K562 (cell line): Measurements from ENCODE around the gene PAH. TPM values are rescaled to one million over a fixed set of nuclear protein-coding genes. Genes with fewer than 3 reads are reported as not detected.

Experiments used
- ATF1 ChIP-seq, 2 experiments: fragments of 450-650 bp in 1 of 2; IDR thresholded peaks; 2 replicates each; pipeline ENCODE4 v1.6.1; 2016; ENCODE audit warnings: missing compliant biosample characterization in 1 of 2, missing genetic modification characterization in 1 of 2
- MAFK ChIP-seq: IDR thresholded peaks from 2 replicates; pipeline ENCODE4 v1.6.1; 2011; ENCODE audit warnings: low read length, improper control_type of control experiment
- MECOM ChIP-seq: fragments of 250-450 bp; sonication (Bioruptor Pico); IDR thresholded peaks from 2 replicates; pipeline ENCODE4 v1.8.0; 2022; ENCODE audit warnings: inconsistent platforms
- MED1 ChIP-seq: sonication (generic); formaldehyde crosslinking; IDR thresholded peaks from 2 replicates; pipeline ENCODE4 v1.8.1; 2023; ENCODE audit warnings: missing genetic modification reagents, borderline replicate concordance
- MIER1 ChIP-seq: fragments of 450-650 bp; IDR thresholded peaks from 2 replicates; pipeline ENCODE4 v1.6.1; 2016; ENCODE audit warnings: antibody characterized with exemption, mild to moderate bottlenecking, low read depth
- NFYB ChIP-seq: IDR thresholded peaks from 2 replicates; pipeline ENCODE4 v1.6.1; 2011; ENCODE audit warnings: mild to moderate bottlenecking, moderate library complexity; ENCODE audit not compliant: insufficient read length; ENCODE audit errors: extremely low read depth
- PPARD ChIP-seq: fragments of 250-450 bp; sonication (Bioruptor Pico); IDR thresholded peaks from 2 replicates; pipeline ENCODE4 v1.8.0; 2022; ENCODE audit warnings: inconsistent platforms, mild to moderate bottlenecking, moderate library complexity
- PTRF ChIP-seq: fragments of 450-650 bp; IDR thresholded peaks from 2 replicates; pipeline ENCODE4 v1.6.1; 2016; ENCODE audit warnings: mild to moderate bottlenecking, missing genetic modification characterization, missing compliant biosample characterization
- RBM17 ChIP-seq: fragments of 200-400 bp; formaldehyde crosslinking; IDR thresholded peaks from 2 replicates; pipeline ENCODE4 v1.6.1; 2017; ENCODE audit warnings: low read depth, mild to moderate bottlenecking, low read length, borderline replicate concordance
- RFX5 ChIP-seq: IDR thresholded peaks from 2 replicates; pipeline ENCODE4 v1.6.1; 2011; ENCODE audit warnings: low read depth, mild to moderate bottlenecking, improper control_type of control experiment, low read length
- SIX5 ChIP-seq, 2 experiments: IDR thresholded peaks; 2 replicates each; pipeline ENCODE4 v1.6.1; 2011; ENCODE audit warnings: low read length in 2 of 2, borderline replicate concordance in 1 of 2, low read depth in 1 of 2, mild to moderate bottlenecking in 1 of 2, moderate library complexity in 1 of 2; ENCODE audit not compliant: insufficient read depth in 1 of 2
- polyA plus RNA-seq, 8 experiments: library from polyadenylated mRNA; depleted of rRNA in 4 of 8; stranded (reverse) in 5 of 8; unstranded in 3 of 8; fragments of >200 nt; fragmentation: Nextera tagmentation in 2 of 8; fragmentation: Illumina TruSeq in 1 of 8; extraction: Ambion mirVana in 2 of 8; extraction: Trizol in 1 of 8; gene quantifications; 2 replicates each; pipeline versions ENCODE4 v1.2.1 to v1.2.3, GENCODE V29; 2011 to 2014; ENCODE audit warnings: inconsistent platforms in 1 of 8, missing spikeins in 1 of 8
- total RNA-seq, 7 experiments: library from RNA; depleted of rRNA in 6 of 7; stranded (reverse); fragments of >200 nt in 6 of 7; fragmentation: Illumina TruSeq in 2 of 7; extraction: Trizol in 2 of 7; gene quantifications; 2 replicates each; pipeline versions ENCODE4 v1.2.1 to v1.2.3, GENCODE V29; 2011 to 2021; ENCODE audit warnings: low replicate concordance in 1 of 7
- TF ChIP-seq, protein P1 (sequence below): sonication (generic); formaldehyde crosslinking; IDR thresholded peaks from 2 replicates; pipeline ENCODE4 v1.8.0; 2023; ENCODE audit warnings: mild to moderate bottlenecking, missing genetic modification reagents
- TF ChIP-seq, protein P2 (sequence below): fragments of 250-450 bp; sonication (Bioruptor Pico); IDR thresholded peaks from 2 replicates; pipeline ENCODE4 v1.5.0; 2020; ENCODE audit warnings: mild to moderate bottlenecking
- TF ChIP-seq, protein P3 (sequence below): IDR thresholded peaks from 3 replicates; pipeline ENCODE4 v1.6.1; 2011; ENCODE audit warnings: borderline replicate concordance, mild to moderate bottlenecking, moderate library complexity; ENCODE audit not compliant: insufficient read length; ENCODE audit errors: extremely low read depth

Gene PAH
- total and polyA plus RNA-seq, 9 of the 15 experiments (the other 6 are each of a cell fraction or from before 2014, with no cell fraction given) = 0.13 to 0.75 (median 0.69) TPM; not detected in 6

DNA sequence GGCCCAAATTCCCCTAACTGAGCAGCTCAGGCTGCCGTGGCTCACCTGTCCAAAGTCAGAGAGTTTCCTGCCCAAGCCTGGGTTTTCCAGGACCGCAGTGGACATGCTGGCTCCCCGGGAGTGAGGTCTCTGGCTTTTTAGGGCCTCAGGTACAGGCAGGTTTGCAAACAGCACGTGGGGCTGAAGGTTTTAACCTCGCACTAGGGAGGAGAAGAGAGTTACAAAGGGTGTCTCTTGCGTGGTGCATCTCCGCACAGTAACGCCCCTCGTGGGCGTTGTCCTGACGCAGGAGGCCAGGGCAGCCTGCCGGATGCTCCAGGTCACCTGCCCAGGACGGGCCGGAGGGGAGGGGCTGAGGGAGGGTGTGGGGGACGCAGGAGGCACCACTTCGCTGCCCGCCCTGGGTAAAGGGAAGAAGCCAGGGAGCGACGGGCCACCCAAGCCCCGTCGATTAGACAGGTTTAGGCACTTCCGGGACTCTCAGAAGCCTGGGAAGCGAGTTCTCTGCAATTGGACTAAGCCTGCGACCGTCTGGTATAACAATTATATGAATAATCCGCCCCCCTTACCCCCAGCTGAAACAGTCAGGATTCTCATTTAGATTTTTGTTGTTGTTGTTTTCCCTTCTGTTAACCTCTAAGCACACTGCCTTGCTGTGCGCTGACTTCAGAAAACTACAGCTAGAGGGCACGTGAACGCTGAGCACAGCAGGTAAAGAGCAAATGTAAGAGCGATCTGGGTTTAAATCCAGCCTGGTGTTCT is at the start of gene PAH (continued):
- TF ChIP-seq, protein P1, sequence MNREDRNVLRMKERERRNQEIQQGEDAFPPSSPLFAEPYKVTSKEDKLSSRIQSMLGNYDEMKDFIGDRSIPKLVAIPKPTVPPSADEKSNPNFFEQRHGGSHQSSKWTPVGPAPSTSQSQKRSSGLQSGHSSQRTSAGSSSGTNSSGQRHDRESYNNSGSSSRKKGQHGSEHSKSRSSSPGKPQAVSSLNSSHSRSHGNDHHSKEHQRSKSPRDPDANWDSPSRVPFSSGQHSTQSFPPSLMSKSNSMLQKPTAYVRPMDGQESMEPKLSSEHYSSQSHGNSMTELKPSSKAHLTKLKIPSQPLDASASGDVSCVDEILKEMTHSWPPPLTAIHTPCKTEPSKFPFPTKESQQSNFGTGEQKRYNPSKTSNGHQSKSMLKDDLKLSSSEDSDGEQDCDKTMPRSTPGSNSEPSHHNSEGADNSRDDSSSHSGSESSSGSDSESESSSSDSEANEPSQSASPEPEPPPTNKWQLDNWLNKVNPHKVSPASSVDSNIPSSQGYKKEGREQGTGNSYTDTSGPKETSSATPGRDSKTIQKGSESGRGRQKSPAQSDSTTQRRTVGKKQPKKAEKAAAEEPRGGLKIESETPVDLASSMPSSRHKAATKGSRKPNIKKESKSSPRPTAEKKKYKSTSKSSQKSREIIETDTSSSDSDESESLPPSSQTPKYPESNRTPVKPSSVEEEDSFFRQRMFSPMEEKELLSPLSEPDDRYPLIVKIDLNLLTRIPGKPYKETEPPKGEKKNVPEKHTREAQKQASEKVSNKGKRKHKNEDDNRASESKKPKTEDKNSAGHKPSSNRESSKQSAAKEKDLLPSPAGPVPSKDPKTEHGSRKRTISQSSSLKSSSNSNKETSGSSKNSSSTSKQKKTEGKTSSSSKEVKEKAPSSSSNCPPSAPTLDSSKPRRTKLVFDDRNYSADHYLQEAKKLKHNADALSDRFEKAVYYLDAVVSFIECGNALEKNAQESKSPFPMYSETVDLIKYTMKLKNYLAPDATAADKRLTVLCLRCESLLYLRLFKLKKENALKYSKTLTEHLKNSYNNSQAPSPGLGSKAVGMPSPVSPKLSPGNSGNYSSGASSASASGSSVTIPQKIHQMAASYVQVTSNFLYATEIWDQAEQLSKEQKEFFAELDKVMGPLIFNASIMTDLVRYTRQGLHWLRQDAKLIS (CRISPR knock-in tag) = no peak
- TF ChIP-seq PPARD (CRISPR knock-in tag) (no peak), ATF1 (CRISPR knock-in tag; IDR thresholded peaks at IDR 0.05) (no peak), ATF1 (tag; IDR thresholded peaks at IDR 0.05) (0 out of 2 replicates have a peak, but pooled peaks have one; percentile 25), MED1 (CRISPR knock-in tag) (no peak), MECOM (no peak), PTRF (tag) (no peak), RBM17 (no peak), MIER1 (no peak), NFYB (no peak), RFX5 (no peak), SIX5 (IDR thresholded peaks at IDR 0.05; ENCODE audit: borderline replicate concordance in 1 of 2, insufficient read depth in 1 of 2, low read depth in 1 of 2, low read length in 2 of 2) (no peak), MAFK (no peak)
- TF ChIP-seq, protein P2, sequence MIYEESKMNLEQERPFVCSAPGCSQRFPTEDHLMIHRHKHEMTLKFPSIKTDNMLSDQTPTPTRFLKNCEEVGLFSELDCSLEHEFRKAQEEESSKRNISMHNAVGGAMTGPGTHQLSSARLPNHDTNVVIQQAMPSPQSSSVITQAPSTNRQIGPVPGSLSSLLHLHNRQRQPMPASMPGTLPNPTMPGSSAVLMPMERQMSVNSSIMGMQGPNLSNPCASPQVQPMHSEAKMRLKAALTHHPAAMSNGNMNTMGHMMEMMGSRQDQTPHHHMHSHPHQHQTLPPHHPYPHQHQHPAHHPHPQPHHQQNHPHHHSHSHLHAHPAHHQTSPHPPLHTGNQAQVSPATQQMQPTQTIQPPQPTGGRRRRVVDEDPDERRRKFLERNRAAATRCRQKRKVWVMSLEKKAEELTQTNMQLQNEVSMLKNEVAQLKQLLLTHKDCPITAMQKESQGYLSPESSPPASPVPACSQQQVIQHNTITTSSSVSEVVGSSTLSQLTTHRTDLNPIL (CRISPR knock-in tag) = no peak
- TF ChIP-seq, protein P3, sequence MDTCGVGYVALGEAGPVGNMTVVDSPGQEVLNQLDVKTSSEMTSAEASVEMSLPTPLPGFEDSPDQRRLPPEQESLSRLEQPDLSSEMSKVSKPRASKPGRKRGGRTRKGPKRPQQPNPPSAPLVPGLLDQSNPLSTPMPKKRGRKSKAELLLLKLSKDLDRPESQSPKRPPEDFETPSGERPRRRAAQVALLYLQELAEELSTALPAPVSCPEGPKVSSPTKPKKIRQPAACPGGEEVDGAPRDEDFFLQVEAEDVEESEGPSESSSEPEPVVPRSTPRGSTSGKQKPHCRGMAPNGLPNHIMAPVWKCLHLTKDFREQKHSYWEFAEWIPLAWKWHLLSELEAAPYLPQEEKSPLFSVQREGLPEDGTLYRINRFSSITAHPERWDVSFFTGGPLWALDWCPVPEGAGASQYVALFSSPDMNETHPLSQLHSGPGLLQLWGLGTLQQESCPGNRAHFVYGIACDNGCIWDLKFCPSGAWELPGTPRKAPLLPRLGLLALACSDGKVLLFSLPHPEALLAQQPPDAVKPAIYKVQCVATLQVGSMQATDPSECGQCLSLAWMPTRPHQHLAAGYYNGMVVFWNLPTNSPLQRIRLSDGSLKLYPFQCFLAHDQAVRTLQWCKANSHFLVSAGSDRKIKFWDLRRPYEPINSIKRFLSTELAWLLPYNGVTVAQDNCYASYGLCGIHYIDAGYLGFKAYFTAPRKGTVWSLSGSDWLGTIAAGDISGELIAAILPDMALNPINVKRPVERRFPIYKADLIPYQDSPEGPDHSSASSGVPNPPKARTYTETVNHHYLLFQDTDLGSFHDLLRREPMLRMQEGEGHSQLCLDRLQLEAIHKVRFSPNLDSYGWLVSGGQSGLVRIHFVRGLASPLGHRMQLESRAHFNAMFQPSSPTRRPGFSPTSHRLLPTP = no peak
